ELR (cell line): ENCODE results near the gene CEP41.

Experiments used
- DNase-seq: peaks from one replicate; pipeline ENCODE4 v3.0.0-alpha.2; 2015; ENCODE audit warnings: low read depth

The CEP41 gene

GRCh38 chr7:130369110-130369711 lies 71.6 kb downstream of the CEP41 start:
- peak; percentile 73 for DNase-seq

DNA sequence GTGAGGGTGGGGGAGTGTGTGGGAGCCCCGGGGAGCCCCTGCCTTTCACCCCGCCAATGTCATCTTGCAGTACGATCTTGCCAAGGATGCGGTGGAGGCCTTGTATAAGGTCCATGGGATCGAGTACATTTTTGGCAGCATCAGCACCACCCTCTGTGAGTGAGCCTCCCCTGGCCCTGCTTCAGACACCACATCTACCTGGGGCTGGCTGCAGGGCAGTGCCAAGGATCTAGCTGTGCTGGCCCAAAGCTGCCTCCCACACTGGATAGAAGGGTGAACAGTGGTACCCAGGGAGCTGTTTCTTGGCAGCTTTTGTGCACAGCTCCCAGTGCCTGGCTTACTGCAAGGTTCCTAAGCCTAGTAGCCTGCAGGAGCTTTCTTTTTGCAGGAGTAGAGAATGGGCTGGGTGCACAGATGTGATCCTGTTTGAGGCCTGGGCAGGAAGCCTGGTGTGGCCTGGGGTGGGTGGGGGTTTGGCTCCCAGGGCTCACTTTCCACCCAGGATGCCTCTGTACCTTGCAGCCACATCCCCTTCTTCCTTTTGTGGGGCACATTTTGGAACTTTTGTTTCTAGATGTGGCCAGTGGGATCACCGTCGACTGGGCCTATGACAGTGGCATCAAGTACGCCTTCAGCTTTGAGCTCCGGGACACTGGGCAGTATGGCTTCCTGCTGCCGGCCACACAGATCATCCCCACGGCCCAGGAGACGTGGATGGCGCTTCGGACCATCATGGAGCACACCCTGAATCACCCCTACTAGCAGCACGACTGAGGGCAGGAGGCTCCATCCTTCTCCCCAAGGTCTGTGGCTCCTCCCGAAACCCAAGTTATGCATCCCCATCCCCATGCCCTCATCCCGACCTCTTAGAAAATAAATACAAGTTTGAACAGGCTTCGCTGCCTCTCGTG lies 72.7 kb downstream of the CEP41 start:
- DNase-seq = no peak

GRCh38 chr7:130367088-130367755 lies 73.6 kb downstream of the CEP41 start:
- DNase-seq = no peak

DNA sequence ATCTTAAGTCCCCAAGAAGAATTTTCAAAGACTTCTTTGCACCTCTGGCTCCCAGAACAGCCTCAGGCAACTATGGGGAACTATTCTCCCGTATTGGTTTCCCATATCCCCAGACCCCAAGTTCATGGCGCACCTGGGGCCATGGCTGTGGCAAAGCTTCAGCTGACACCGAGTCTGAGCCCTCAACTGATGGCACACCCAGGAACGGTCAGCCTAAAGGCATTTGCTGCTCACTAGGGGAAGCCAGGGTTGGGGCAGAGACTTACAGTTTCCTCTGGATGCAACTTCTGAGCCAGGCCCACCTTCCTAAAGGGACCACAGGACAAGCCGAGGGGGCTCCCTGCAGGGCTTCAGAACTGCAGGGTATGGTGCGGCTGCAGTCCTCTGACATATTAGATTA lies 74.3 kb downstream of the CEP41 start:
- DNase-seq = peak; percentile 60

DNA sequence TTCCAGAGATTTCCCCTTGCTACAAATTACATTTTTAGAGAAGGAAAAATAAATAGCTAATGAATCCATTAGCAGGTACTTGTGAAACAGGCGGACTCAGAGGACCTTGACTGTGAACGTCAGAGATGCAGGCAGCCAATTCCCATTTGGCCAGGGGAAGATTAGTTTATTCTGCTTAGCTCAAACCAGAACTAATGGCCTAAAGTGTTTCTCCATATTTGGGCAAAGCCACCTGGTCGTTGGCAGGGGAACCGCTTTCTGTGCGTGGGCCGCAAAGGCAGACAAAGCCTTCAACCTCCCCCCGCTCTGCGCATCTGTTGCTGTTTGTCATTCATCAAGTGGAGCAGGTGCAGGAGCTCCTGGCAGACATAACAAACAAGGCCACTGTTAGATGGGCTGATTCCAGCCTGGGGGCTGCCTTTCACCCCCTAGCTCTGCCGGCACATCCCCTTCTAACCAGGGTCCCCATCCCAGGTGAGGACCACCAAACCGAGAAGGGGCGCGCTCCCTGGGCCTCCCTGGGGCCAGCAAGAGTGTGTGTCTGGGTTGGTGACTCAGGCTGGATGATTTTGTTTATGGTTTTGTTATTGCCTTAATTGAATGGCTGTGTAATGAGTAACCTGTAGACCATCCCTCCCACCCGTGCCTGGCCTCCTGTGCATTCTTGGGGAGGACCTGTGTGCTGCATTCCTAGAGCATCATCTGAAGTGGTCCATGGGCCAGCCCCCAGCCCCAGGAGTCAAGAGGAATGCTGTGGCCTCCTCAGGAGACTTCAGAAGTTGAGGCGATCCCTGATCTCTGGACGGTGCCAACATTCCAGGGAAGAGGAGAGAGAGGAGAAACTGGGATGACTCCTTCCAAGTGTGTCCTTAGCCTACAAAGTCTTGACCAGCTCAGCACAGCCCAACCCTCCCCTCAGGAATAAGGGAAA lies 75.0 kb downstream of the CEP41 start:
- peak; percentile 91 for DNase-seq

DNA sequence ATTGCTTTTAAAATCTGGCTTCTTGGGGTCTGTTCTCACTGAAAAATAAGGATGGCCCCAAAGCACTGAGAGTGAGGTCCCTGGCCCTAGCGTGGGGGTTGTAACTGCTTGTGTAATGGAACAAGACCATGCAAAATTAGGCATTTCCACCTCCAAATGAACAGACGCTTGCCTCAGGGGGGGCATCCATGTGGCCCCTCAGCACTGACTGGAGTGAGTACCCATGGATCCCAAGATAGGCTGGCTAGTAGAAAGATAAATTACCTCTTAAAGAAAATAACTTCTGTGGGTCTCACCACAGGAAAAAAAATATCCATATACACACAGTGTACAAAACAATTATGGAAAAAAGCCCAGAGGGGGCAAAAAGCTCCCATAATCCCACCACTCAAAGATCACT lies 75.7 kb downstream of the CEP41 start:
- no peak for DNase-seq

DNA sequence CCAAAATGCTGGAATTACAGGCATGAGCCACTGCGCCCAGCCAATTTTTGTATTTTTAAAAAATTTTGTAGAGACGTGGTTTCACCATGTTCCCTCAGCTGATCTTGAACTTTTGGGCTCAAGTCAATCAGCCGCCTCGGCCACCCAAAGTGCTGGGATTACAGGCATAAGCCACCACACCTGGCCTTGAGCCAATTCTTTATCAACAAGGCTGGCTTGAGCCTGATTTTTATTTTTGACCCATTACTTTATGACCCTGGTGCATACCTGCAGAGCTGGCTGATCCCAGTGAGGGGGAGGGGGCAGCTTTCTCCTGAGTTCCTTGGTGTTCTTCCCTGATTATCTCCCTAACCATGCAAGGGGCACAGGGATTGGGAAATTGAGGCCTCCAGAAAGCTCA lies 76.4 kb downstream of the CEP41 start:
- no peak for DNase-seq

DNA sequence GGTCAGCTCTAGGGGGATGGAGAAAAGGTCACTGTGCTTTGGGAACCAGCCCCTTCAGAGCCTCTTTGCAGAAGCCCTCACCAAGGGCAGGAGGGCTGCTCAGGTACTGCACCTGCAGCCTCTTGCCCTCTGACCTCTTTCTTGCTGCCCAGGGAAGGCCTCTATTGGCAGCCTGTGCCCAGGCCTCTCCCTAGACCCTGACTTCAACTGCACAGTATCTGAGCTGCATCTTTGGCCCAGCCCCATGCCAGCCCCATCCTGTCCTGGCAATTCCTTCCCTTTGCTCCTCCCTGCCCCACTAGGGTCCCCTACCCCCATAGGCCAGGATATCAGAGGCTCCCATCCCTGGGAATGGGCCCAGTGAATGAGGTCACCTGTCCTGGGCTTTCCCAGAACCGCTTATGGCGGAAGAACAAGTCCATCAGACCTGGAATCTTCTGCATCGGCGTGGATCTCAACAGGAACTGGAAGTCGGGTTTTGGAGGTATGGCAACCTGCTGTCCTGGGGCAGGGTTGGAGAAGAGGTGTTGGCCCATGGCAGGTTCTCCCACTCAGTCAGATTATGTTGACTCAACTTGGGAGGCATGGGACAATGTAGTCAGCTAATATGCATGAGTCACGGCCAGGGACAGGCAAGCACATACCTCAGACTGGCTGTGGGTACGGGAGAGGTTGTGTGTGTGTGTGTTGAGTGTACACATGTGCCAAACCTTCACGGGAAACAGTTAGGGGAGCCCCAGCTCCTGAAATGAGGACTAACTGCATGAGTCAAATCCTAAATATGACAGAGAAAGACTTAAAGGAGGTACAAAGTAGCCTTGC lies 77.6 kb downstream of the CEP41 start:
- peak; percentile 98 for DNase-seq

GRCh38 chr7:130362251-130362816 lies 78.5 kb downstream of the CEP41 start:
- no peak for DNase-seq

GRCh38 chr7:130361681-130362080 lies 79.1 kb downstream of the CEP41 start:
- DNase-seq = no peak

DNA sequence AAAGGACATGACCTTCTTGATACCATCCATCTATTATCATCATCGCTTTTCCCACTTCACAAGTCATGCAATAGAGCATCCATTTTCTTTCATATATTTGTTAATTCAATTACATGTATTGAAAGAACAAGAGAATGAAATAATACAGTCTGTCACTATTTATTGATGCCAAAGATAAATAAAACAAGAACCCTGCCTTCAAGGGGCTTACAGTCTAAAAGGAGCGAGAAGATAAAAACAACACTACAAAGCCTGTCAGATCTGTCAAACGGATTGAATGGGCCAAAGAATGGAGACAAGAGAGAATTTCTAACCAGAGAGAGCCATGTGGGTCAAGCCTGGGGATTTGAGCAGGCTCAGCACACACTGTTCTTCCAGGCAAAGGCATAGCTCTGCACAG lies 80.3 kb downstream of the CEP41 start:
- DNase-seq = no peak

GRCh38 chr7:130359276-130359857 lies 81.4 kb downstream of the CEP41 start:
- no peak for DNase-seq

DNA sequence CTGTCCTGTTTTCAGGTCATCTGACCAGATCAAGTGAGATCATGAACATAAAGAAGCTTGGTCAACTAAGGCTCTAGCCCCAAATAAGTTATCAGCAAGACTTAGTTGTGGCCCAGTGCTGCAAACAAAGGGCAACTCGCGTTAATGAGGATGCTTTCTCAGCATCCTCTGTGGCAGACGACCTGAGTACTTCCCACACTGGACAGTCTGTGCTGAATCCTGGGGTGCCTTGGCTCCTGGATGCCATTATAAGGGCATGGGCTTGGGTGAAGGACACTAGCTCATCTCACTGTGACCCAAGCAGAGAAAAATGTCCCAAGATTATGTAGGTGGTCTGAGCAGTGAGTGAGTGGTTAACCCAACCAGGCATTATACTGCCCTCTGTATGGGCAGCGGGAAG lies 82.3 kb downstream of the CEP41 start:
- no peak for DNase-seq

- DNase-seq = peak; percentile 91
These were observed 83.8 kb downstream of the CEP41 start for GRCh38 chr7:130356876-130357611.

DNA sequence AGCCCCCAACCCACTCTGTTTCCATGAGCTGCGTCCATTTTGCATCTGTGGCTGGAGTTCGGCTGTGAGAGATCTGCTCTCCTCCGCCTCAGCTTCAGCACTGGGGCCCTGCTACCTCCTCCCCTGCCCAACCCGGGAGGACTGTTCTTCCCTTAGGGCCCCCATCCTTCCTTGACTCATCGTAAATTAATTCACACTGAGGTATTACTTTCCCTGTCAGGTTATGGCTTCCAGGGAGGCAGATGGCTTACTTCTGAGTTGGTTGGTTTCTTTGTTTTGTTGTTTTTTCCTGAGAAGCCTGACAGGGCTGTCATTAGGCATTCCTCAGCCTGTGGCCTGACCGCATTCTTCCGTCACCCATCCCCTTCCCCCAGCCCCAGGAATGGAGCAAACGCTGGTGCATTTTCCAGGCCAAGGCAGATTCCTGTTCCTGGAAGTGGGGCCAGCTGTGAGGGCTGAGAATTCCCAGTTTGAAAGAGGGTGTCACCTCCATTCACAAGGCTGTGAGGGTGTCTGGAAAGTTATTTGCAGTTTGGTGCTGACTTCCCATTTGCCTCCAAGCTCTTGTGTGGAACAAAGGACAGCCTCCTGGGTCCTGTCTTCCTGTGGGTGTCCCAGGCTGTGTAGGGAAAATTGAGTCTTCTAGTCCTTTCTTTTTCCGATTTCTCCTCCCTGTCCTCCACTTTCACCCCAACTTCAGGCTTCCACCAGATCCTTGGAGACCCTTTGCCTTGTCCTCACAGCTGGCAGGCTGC lies 84.5 kb downstream of the CEP41 start:
- DNase-seq = peak; percentile 98

GRCh38 chr7:130353196-130353595 lies 87.6 kb downstream of the CEP41 start:
- no peak for DNase-seq

DNA sequence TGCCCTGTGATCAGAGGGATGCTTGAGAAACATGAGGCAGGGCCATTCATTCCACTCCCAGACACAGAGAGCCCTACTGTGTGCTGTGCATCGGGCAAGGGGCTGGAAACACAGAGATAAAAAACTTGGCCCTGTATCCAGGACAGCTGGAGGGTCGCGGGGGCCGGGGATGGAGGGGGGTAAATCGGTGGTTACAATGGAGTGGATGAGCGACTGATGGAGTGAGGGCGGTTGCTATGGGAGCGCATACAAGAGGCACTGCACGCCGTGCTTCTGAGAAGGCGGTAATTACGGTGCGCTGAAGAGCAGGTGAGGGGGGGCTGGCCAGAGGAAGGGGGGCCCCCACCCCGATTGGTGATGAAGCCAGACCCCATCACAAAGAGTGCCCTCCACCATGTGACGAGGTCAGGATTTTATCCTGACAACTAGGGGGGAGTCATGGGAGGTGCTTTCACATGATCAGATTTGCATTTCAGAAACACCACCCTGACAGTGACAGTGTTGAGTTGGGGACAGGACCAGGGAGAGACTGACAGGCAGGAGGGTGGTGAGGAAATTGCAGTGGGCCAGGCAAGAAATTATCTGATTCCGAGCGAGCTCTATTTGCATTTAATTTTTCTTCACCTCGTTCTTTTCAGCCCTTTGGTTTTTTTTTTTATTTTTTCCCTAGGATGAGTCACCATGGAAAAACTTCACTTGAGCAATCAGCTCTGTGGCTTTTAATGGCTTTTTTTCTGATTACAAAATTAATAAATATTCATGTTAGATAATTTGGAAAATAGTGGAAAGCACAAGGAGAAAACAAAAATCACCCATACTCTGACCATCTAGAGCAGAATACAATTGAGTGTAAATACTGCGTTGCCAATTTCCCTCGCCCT lies 88.4 kb downstream of the CEP41 start:
- peak; percentile 72 for DNase-seq

DNA sequence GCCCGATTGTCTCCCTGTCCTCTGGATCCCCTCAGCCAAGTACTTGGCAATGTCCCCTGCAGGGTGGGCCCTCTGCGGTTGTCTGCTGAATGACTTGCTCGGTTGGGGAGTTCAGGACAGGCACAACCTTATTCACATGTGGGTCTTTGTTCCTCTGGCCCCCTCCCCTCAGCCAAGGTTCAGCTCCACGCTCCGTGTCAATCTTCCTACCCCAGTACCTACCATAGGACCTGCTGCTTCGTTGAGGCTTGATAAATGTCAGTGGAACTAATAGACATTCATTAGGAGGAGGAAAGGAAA lies 89.1 kb downstream of the CEP41 start:
- no peak for DNase-seq
